Measurements from ENCODE around the gene CAMK2A.
"Not testable (repeated sequence)": the region's sequence is repeated elsewhere in the genome, so short reads cannot be mapped to it uniquely, and the experiment has no call there.

The CAMK2A gene

DNA sequence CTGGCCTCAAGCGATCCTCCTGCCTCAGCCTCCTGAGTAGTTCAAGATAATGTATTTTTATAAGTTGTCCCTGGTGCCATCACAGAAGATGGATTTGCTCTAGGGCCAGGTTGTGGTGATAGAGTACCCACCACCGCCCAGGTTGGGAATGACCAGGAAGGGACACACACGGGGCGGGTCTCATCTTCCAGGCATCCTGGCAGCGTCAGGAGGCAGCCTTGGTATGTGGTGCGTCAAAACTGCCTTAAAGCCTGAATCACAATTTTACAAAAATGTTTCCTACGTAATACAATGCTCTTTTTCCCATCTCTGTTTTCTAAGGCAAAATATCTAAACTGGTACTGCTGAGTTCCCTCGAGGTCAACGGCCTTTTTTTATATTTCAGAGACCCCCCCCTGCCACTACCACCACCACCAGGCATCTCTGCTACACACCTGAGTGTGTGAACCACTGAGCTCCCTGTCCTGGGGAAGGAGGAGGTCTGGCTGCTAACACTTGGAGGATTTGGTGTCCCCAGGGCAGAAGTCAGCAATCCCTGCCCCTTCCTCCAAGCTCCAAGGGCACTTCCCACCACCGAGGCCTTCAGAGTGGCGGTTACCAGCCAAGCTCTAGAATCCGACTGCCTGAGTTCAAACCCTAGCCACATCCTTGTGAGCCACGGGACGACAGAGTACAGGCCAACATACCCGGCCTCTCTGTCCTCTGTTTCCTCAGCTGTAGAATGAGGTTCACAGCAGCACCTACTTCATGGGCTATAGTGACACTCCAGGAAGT lies 52.4 kb downstream of the CAMK2A start:
- FAIRE-seq (no peak), DNase-seq (ENCODE audit: insufficient read length, low spot score) (no peak)
- TF ChIP-seq POLR2A (IDR thresholded peaks at IDR 0.05; ENCODE audit: low read depth, low read length): no peak

DNA sequence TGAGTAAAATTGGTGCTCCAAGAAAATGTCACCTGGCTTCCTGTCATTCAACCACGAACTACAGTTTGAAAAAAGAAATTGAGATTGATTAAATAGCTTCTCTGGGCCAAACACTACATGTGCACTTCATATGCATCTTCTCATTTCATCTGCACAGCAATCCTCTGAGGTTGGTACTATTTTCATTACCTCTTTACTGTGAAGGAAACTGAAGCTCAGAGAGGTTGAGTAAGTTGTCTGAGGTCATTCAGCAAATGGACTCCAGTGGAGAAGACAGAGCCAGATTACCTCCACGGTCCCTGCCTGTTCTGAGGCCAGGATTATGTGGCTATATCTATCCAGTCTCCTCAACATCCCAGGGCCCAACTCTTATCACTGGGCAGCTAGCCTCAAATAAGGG lies 53.3 kb downstream of the CAMK2A start:
- no peak for FAIRE-seq
- TF ChIP-seq SPI1 (IDR thresholded peaks at IDR 0.05; ENCODE audit: low read depth, low read length) (no peak), POLR2AphosphoS5 (IDR thresholded peaks at IDR 0.05; ENCODE audit: low read depth, low read length) (no peak), POU2F2 (IDR thresholded peaks at IDR 0.05; ENCODE audit: low read depth, low read length) (no peak), PAX5 (IDR thresholded peaks at IDR 0.05; ENCODE audit: insufficient read depth, low read length, severe bottlenecking) (no peak), TAF1 (IDR thresholded peaks at IDR 0.05; ENCODE audit: low read depth, low read length) (no peak), POLR2A (IDR thresholded peaks at IDR 0.05; ENCODE audit: low read depth, low read length) (no peak)
- DNase-seq (ENCODE audit: insufficient read length, low spot score): no peak

DNA sequence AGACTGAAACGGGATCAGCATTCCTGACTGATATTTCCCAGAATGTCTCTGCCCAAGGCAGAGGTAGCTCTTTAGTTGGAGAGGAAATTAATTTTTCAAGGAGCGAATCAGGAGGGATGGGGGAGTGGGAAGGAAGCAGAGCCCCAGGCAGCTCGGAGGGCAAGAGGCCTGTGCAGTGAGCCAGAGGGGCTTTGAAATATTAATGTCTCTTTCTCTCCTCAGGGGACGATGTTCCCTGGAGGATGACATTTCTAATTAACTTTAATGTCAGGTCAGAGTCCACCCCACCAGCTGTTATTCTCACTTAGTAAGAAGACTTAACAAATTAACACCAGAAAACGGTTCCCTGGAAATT lies 54.1 kb downstream of the CAMK2A start:
- FAIRE-seq (no peak), DNase-seq (ENCODE audit: insufficient read length, low spot score) (no peak)
- TF ChIP-seq POLR2AphosphoS5 (IDR thresholded peaks at IDR 0.05; ENCODE audit: low read depth, low read length): no peak
- no peak for TF ChIP-seq TAF1 (IDR thresholded peaks at IDR 0.05; ENCODE audit: low read depth, low read length)
- TF ChIP-seq POU2F2 (IDR thresholded peaks at IDR 0.05; ENCODE audit: low read depth, low read length): no peak
- no peak for TF ChIP-seq SPI1 (IDR thresholded peaks at IDR 0.05; ENCODE audit: low read depth, low read length)
- TF ChIP-seq POLR2A (IDR thresholded peaks at IDR 0.05; ENCODE audit: low read depth, low read length): no peak
- TF ChIP-seq PAX5 (IDR thresholded peaks at IDR 0.05; ENCODE audit: insufficient read depth, low read length, severe bottlenecking): no peak

DNA sequence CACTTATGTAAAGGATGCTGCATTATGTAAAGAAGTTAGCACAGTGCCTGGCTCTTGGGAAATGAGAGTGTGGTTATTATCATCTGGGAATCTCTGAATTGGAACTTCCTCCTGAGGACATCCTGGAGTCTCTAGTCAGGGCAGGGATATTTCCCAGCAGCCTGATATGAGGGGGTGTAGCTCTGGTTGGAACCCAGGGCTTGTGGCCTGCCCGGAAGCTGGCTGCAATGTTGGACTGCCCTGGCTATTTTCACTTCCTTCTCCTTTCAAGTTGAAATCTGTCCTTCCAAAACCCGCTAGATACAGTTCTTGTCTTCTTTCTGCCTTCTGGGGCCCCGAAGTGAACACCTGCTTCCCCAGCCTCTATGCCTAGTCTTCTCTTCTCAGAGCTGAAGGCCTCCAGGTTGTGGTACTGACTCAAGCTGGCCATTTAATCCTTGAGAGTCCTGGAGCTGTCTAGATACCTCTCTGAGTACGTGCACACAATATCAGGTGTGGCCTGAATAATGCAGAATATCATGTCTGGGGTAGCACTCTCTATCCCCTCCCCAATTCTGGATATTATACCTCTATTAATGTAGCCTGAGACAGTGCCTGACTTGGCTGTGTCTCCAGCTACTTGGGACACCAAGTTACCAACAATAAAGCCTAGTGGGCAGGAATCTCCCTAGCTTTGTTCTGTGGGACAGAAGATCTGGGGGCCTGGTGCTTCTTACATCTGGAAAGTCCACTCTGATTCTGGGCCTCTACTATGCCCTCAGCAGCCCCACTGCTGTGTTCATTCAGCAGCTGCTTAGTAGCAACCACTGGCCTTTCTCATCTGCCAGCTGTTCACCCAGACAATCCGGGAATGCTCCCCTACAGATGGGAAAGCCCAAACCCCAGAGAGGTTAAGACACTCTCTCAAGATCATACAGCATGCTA lies 54.7 kb downstream of the CAMK2A start:
- FAIRE-seq (no peak), DNase-seq (ENCODE audit: insufficient read length, low spot score) (no peak)
- TF ChIP-seq POLR2AphosphoS5 (IDR thresholded peaks at IDR 0.05; ENCODE audit: low read depth, low read length) (no peak), SPI1 (IDR thresholded peaks at IDR 0.05; ENCODE audit: low read depth, low read length) (peak; percentile 71)

DNA sequence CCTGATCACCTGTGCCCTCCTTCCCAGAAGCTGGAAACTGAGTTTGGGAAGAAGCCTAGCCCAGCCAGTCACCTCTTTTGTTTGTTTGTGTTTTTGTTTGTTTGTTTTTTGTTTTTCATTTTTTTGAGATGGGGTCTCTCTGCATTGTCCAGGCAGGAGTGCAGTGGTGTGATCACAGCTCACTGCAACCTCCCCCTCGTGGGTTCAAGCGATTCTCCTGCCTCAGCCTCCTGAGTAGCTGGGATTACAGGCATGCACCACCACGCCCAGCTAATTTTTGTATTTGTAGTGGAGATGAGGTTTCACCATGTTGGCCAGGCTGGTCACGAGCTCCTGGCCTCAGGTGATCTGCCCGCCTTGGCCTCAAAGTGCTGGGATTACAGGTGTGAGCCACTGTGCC lies 55.9 kb downstream of the CAMK2A start:
- not testable (repeated sequence) for FAIRE-seq; DNase-seq (ENCODE audit: insufficient read length, low spot score)

DNA sequence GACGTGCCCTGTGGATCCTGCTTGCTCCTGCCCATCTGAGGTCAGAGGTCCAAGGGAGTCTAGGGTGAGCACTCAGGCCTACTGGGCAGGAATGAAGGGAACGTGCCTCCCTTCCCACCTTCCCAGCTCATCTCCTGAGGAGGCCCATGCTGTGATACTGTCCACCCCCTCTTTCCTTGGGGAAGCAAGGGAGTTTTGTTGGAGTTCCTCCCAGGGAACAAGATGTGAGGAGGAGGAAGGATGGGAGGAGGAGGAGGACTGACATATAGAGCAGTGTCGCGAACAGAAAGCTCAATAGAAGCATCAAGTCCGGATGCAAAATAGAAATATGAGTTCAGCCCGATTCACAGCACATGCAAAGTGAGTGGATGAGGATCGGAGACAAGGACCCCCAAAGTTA lies 58.7 kb downstream of the CAMK2A start:
- TF ChIP-seq POLR2AphosphoS5 (IDR thresholded peaks at IDR 0.05; ENCODE audit: low read depth, low read length) (no peak), SPI1 (IDR thresholded peaks at IDR 0.05; ENCODE audit: low read depth, low read length) (no peak), PAX5 (IDR thresholded peaks at IDR 0.05; ENCODE audit: insufficient read depth, low read length, severe bottlenecking) (no peak), POLR2A (IDR thresholded peaks at IDR 0.05; ENCODE audit: low read depth, low read length) (no peak), TAF1 (IDR thresholded peaks at IDR 0.05; ENCODE audit: low read depth, low read length) (no peak), POU2F2 (IDR thresholded peaks at IDR 0.05; ENCODE audit: low read depth, low read length) (no peak)
- FAIRE-seq (no peak), DNase-seq (ENCODE audit: insufficient read length, low spot score) (no peak)

DNA sequence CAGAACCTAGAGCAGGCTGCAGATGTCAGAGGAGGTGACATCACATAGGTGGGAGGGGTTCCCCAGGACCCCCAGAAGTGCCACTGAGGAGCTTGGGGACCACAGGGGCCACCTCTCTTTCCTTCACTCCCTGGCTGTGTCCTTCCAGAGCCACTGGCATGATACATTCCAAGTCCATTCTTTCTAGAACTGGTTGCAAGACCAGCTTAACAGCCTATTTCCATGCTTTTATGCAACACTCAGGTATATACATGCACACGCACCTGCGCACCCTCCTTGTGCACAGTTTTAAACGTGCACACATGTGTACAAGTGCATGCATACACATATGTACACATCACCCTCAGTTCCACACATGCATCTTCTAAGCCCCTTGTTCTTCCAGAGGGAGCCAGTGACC lies 60.0 kb downstream of the CAMK2A start:
- TF ChIP-seq POU2F2 (IDR thresholded peaks at IDR 0.05; ENCODE audit: low read depth, low read length): no peak
- TF ChIP-seq POLR2A (IDR thresholded peaks at IDR 0.05; ENCODE audit: low read depth, low read length): no peak
- no peak for TF ChIP-seq SPI1 (IDR thresholded peaks at IDR 0.05; ENCODE audit: low read depth, low read length)
- TF ChIP-seq PAX5 (IDR thresholded peaks at IDR 0.05; ENCODE audit: insufficient read depth, low read length, severe bottlenecking): no peak
- TF ChIP-seq TAF1 (IDR thresholded peaks at IDR 0.05; ENCODE audit: low read depth, low read length): no peak
- no peak for TF ChIP-seq POLR2AphosphoS5 (IDR thresholded peaks at IDR 0.05; ENCODE audit: low read depth, low read length)
- DNase-seq (ENCODE audit: insufficient read length, low spot score) (no peak), FAIRE-seq (no peak)

DNA sequence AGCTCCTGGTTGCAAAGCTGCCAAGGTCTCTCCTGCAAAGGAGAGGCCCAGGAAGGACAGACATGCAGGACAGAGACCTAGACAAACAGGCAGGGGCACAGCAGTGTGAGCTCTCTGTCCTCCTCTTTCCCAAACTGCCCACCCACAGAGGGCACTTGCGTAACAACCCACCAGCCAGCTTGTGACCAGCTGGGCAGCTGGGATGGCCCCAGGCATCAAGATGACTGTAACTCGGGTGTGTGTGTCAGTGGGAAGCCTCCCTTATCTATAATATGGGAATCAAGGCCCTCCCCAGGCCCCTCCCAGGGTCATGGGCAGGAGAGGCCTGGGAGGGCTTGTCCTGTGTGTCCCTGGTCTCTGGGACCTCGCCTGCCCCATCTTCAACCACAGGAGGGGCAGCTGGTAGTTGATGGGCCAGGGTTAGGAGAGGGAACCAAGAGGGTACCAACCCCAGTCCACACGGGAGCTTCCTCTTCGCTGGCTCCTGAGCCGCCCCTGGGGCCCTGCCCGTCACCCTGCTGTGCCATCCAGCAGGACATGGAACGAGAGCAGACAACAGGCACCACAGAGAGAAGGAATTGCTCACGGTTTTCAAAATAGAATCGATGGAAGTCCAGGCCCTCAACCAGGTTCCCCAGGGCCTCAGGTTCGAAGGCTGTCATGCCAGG lies 61.8 kb downstream of the CAMK2A start:
- DNase-seq (ENCODE audit: insufficient read length, low spot score): no peak
- TF ChIP-seq SPI1 (IDR thresholded peaks at IDR 0.05; ENCODE audit: low read depth, low read length) (no peak), PAX5 (IDR thresholded peaks at IDR 0.05; ENCODE audit: insufficient read depth, low read length, severe bottlenecking) (no peak), TAF1 (IDR thresholded peaks at IDR 0.05; ENCODE audit: low read depth, low read length) (no peak), POU2F2 (IDR thresholded peaks at IDR 0.05; ENCODE audit: low read depth, low read length) (no peak), POLR2AphosphoS5 (IDR thresholded peaks at IDR 0.05; ENCODE audit: low read depth, low read length) (no peak), POLR2A (IDR thresholded peaks at IDR 0.05; ENCODE audit: low read depth, low read length) (no peak)
- FAIRE-seq: no peak

DNA sequence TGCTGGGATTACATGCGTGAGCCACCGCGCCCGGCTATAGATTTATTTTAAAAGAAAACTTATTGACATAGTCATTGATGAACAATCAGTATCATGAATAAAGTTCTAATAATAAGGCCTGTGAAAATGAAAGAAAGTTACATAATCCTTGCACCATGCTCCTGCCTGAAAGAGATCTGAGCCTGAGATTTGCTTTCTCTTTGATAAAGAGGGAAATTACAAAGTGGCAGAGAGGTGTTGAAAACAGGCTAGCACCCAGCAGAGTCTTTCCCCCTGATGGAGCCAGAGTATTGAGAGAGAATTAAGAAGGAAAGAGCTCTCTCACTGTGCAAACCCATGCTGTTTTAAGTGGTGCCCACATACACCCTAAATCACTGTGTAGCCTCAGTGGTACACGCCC lies 62.5 kb downstream of the CAMK2A start:
- TF ChIP-seq POLR2A (IDR thresholded peaks at IDR 0.05; ENCODE audit: low read depth, low read length) (no peak), POLR2AphosphoS5 (IDR thresholded peaks at IDR 0.05; ENCODE audit: low read depth, low read length) (no peak), TAF1 (IDR thresholded peaks at IDR 0.05; ENCODE audit: low read depth, low read length) (no peak), PAX5 (IDR thresholded peaks at IDR 0.05; ENCODE audit: insufficient read depth, low read length, severe bottlenecking) (no peak)
- DNase-seq (ENCODE audit: insufficient read length, low spot score) (no peak), FAIRE-seq (no peak)
